ENCODE results near the gene B4GALT5. TPM values are rescaled to one million over a fixed set of nuclear protein-coding genes. Genes with fewer than 3 reads are reported as not detected.

Gene B4GALT5
- total RNA-seq, 2 donors from 2014 or later: 9.3 to 12.2 TPM

DNA sequence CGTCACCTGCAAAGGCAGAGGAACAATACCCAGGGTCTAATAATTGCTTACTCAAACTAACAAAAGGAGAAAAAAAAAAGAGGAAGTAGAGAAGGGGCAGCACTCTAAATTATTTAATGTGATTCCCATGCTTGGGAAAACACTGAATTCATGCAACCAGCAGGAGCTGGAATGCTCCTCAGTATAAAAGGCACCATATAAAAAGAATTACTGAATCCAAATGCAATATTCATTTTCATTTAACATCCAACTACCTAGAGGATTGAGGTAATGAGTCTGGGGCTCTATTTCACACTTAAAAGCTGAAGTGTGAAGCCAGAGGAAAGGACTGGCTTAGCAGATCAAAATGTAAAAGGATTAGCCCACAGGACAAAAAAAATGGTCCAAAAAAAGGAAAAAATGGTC, 8.7 kb downstream of the B4GALT5 start:
- intact Hi-C loops (cut with DNase I): no loop called here
- ATAC-seq (no peak), DNase-seq (no peak)
- Histone ChIP-seq H3K27me3 (no peaks in the 10 kb centered on the region), H3K4me3 (no peak overlapping the region), H3K4me1 (peaks cover 59% of the 10 kb centered on the region), H3K9me3 (no peaks in the 10 kb centered on the region), H3K36me3 (replicated peaks in 1 of 2; ENCODE audit: insufficient read depth in 1 of 2, low read depth in 2 of 2) (no peaks in the 10 kb centered on the region), H3K27ac (peak overlapping the region in 2 of 4 donors; percentile 9 to 59)
- TF ChIP-seq, protein P1, sequence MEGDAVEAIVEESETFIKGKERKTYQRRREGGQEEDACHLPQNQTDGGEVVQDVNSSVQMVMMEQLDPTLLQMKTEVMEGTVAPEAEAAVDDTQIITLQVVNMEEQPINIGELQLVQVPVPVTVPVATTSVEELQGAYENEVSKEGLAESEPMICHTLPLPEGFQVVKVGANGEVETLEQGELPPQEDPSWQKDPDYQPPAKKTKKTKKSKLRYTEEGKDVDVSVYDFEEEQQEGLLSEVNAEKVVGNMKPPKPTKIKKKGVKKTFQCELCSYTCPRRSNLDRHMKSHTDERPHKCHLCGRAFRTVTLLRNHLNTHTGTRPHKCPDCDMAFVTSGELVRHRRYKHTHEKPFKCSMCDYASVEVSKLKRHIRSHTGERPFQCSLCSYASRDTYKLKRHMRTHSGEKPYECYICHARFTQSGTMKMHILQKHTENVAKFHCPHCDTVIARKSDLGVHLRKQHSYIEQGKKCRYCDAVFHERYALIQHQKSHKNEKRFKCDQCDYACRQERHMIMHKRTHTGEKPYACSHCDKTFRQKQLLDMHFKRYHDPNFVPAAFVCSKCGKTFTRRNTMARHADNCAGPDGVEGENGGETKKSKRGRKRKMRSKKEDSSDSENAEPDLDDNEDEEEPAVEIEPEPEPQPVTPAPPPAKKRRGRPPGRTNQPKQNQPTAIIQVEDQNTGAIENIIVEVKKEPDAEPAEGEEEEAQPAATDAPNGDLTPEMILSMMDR (IDR thresholded peaks at IDR 0.05): no peak
- TF ChIP-seq POLR2A (IDR thresholded peaks at IDR 0.05): no peak
- 74 to 82% methylated on average over 1 of the region's 1 CpG for WGBS, 2 donors

DNA sequence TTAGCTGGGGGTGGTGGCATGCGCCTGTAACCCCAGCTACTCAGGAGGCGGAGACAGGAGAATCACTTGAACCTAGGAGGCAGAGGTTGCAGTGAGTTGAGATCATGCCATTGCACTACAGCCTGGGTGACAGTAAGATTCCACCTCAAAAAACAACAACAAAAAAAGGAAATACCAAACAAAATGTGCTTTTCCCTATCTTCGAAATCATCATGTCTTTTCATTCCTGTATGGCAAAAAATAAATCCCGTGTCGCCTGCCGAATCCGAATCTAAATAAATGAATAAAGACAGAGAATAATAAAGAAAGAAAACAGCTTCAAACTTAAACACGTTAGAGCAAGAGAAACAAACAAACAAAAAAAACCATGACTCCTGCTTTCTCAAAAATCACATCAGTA, 11.8 kb downstream of the B4GALT5 start:
- DNase-seq (no peak), ATAC-seq (no peak)
- no peaks in the 10 kb centered on the region for H3K9me3 ChIP-seq
- no peaks in the 10 kb centered on the region for H3K27me3 ChIP-seq
- H3K4me1 ChIP-seq: peaks cover 55% of the 10 kb centered on the region
- no peak overlapping the region for H3K4me3 ChIP-seq
- peak overlapping the region in 3 of 4 donors; percentile 9 to 60 (median 33) for H3K27ac ChIP-seq
- TF ChIP-seq, protein P1 (IDR thresholded peaks at IDR 0.05): no peak
- TF ChIP-seq POLR2A (IDR thresholded peaks at IDR 0.05): no peak
- intact Hi-C loops (cut with DNase I): no loop called here
- WGBS, 2 donors: 88 to 91% methylated on average over 8 of the region's 8 CpGs
- no peaks in the 10 kb centered on the region for H3K36me3 ChIP-seq (replicated peaks in 1 of 2; ENCODE audit: insufficient read depth in 1 of 2, low read depth in 2 of 2)

DNA sequence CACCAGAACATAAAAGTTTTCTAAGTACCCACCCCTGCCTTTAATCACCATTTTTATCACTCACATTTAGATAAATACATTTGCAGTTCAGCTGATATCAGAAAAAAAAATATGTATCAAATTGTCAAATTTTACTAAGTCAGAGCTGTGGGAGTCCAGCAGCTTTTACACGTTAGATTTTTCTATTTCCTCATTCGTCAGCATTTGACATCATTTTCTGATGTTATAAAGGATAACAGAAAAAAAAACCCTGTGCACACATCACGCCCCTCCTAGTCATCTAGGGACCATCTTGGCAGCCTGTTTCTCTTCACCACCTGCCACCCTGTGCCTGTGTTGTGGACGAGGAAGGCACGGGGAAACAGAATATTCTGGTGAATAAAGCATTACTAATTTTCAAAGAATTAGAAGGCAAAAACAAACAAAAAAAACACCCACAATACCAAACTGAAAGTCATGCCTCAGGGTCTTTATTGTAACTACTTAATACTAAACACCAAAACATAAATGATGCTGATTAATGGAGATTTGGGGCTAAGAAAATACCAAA, 12.4 kb downstream of the B4GALT5 start:
- Histone ChIP-seq H3K27ac (peak overlapping the region in 3 of 4 donors; percentile 9 to 60 (median 33)), H3K4me1 (peaks cover 55% of the 10 kb centered on the region), H3K4me3 (no peak overlapping the region), H3K27me3 (no peaks in the 10 kb centered on the region), H3K9me3 (no peaks in the 10 kb centered on the region), H3K36me3 (replicated peaks in 1 of 2; ENCODE audit: insufficient read depth in 1 of 2, low read depth in 2 of 2) (no peaks in the 10 kb centered on the region)
- intact Hi-C loops (cut with DNase I): no loop called here
- TF ChIP-seq, protein P1 (IDR thresholded peaks at IDR 0.05): no peak
- TF ChIP-seq POLR2A (IDR thresholded peaks at IDR 0.05): no peak
- no peak for DNase-seq
- ATAC-seq: no peak
- 19% methylated on average over 5 of the region's 5 CpGs for WGBS, 2 donors

DNA sequence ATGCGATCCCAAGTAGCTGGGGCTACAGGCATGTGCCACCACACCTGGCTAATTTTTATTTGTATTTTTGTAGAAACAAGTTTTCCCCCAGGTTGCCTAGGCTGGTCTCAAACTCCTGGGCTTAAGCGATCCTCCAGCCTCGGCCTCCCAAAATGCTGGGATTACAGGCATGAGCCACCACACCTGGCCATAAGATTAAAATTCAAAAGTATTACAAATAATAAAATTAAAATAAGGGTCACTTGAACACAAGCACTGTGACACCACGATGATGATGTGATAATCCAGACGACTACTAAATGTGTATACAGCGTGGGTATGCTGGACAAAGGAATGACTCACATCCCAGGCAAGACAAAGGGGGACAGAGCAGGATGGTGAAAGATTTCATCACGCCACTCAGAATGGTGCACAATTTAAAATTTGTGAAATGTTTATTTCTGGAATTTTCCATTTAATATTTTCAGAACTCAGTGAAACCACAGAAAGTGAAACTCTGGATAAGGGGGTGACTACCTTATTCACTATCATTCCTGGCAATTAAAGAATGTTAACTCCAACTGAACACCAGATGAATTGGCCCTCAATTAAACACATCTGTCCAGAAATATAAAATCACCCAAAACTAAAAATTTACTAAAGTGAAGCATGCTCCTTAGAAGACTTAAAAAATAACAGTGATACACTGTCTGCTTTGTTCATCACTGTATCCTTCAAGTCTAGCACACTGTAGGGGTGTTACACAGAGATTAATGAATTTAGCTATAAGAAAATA, 13.1 kb downstream of the B4GALT5 start:
- DNase-seq (peak in 1 of 4 donors; percentile 30), ATAC-seq (no peak)
- Histone ChIP-seq H3K27me3 (no peaks in the 10 kb centered on the region), H3K36me3 (replicated peaks in 1 of 2; ENCODE audit: insufficient read depth in 1 of 2, low read depth in 2 of 2) (no peaks in the 10 kb centered on the region), H3K9me3 (no peaks in the 10 kb centered on the region), H3K4me3 (no peak overlapping the region), H3K4me1 (peaks cover 53% of the 10 kb centered on the region), H3K27ac (peak overlapping the region in 2 of 4 donors; percentile 33 to 60)
- TF ChIP-seq POLR2A (IDR thresholded peaks at IDR 0.05): no peak
- TF ChIP-seq, protein P1 (IDR thresholded peaks at IDR 0.05): no peak
- intact Hi-C loops (cut with DNase I): no loop called here
- WGBS, 2 donors: 70 to 74% methylated on average over 7 of the region's 7 CpGs

All from body of pancreas (tissue), 4 donors.